ENCODE measurements around the gene KLK1. TPM values are rescaled to one million over a fixed set of nuclear protein-coding genes. Genes with fewer than 3 reads are reported as not detected.

Gene KLK1
- total RNA-seq, 2 experiments from 2014 or later = 0.29 TPM; not detected in 1

DNA sequence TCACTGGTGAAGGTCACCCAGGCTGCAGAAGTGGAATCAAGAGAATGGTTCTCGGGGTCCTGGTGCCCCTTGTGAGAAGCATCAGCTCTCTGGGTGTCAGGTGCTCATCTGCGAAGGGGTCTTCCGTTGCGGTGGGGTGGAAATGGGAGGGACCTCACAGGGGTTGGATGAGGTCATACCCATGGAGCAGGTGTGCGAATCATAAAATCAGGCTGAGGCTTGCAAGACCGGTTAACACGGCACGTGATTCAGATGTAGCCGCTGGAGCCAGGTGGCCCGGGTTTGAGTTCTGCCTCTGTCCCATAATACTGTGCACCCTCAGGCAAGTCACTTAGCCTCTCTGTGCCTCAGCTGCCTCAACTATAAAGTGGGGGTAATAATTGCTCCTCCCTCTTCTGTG lies 13.7 kb upstream of the KLK1 start:
- CTCF ChIA-PET = interaction anchor here (1.2 kb wide), 1 partner anchor 32 kb away, joined by 3 read pairs; no protein-coding TSS in a partner anchor
- POLR2A ChIA-PET = no interaction called here

DNA sequence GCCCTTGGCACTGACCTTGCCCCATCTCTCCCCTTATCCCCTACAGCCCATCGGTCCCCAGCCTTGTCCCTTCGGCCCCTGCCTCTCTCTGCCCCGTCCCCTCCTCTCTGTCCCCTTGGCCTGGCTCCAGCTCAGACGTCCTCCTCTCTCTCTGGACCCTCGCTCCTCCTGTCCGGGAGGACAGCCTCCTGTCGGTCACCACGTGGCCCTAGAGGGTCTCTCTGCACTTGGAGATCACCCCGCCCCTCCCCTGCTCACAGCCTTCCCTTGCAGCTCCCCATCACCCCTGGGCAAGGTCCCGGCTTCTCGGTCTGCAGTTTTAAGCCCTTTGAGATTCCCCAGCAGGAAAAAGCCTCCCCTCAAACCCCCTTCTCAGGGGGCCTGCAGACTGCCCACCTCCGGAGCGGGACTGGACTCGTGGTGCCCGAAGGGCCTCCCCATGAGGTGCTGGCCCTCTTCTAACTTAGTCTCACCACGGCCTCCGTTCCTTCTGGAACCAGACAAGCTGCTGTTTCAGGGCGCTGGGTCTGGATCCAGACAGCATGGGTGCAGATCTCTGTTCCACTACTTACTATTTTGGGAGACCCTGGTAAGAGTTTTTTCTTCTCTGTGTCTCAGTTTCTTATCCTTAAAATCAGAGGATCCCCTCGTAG lies 13.1 kb upstream of the KLK1 start:
- CTCF ChIA-PET = interaction anchor here (1.2 kb wide), 1 partner anchor 32 kb away, joined by 3 read pairs; no protein-coding TSS in a partner anchor
- POLR2A ChIA-PET = no interaction called here

DNA sequence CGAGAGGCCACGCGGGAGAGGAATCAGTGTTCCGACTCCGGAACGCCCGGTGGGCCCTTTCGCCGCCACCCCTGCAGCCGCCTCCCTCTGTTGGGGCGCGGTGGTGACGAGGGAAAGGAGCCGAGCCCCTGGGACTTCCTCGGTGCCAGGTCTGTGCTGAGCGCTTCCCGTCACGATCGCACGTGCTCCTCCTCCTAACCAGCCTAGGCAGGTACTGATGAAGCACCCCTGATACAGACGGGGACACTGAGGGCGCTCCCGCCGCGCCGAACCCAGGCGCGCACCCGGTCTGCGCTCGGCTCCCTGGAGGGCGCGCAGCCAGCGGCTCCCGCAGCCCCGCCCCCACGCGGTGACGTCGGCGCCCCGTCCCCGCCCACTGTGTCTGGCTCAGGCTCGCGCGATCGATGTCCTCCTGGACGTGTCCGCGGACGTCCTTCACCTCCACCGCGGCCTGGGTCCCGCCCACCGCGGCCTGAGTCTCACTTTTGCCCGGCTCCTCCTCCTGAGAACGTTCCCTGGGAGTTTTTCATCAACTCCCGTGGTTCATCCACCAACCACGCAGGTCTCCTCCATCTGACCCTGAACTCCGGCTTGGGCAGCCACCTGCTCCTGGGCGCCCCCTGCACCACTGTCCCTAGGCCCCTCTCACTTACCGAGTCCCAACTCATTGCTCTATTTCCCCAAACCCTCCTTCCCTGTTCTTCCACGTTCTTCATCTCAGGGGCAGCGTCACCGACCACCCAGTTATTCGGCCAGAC lies 12.4 kb upstream of the KLK1 start:
- ChIA-PET POLR2A (no interaction called here), CTCF (no interaction called here)

DNA sequence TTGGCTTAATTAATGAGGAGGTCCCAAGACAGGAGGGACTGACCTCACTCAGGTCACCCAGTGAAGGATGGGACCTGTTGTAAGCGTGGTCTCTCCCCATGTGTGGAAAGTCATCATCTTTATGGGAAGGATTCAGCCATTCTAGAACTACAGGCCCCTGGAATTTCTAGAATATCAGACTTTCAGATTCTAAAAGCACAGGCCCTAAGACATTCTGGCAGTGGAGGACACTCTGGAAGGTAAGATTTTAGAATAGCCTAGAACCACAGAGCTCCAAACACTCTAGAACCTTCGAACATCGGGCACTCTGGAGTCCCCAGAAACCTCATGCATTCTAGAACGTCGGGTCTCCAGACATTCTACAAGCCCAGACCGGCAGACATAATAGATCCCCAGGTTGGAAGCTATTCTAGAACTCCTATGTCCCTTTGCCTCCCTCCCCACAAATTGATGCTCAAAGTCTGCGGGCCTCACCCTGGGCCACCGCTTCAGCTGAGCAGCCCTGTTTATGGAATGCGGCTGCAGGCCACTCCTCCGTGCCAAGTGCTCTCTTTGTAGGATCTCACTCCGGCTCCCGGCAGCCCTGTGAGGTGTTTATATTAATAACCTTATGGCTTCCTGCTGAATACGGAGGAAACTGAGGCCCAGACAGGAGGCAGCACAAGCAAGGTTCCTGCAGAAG lies 11.7 kb upstream of the KLK1 start:
- CTCF ChIA-PET = no interaction called here
- POLR2A ChIA-PET = no interaction called here

DNA sequence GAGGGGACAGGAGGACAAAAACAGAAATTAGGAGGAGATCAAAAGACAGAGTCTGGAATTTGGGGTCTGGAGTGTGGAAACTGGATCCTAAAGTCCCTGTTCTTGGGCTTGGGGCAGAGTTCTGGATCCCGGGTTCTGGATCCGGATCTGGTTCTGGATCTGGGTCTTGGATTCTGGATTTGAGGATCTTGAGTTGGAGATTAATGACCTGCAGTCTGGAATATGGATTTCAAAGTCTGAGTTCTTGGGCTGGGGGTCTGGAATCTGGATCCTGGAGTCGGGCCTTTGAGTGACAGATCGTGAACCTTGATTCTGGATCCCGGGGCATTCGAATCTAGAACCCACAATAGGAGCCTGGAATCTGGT lies 10.2 kb upstream of the KLK1 start:
- ChIA-PET CTCF (no interaction called here), POLR2A (no interaction called here)

DNA sequence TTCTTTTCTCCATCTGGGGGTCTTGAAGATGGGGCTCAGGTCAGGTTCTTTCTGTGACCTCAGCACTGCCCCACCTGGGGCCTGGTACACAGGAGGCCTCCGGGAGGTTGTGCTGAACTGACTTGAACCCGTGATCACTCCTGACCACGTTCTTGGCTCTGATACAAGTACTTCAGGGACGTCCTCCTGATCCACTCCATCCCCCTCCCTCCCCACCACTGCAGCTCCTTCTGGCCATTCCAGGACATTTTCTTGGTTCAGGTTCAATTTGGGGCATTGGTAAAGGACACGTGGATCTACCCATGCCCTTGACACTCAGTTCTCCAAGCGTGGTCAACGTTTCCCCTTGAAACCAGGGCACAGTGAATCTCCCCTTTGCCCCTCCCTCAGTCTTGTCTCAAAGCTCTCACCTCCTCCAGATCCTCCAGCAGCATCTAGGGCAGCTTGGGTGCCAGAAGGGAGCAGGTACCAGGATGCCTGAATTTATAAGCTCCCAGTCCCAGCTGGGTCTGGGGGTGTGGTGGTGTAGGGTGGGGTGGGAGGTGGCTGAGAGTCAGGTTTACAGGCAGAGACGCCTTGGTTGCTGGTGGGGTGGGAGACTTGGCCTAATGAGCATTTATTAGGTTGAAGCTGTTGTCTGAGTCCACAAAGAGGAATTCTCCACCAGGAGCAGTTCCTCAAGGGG lies 9.7 kb upstream of the KLK1 start, which contains the start of gene KLK15:
TSS of gene KLK15 (minus strand) at position 458 of the 685 bp plus-strand sequence. CDS start 2,082 bp downstream, outside the sequence.
- CTCF ChIA-PET = no interaction called here
- POLR2A ChIA-PET = no interaction called here

DNA sequence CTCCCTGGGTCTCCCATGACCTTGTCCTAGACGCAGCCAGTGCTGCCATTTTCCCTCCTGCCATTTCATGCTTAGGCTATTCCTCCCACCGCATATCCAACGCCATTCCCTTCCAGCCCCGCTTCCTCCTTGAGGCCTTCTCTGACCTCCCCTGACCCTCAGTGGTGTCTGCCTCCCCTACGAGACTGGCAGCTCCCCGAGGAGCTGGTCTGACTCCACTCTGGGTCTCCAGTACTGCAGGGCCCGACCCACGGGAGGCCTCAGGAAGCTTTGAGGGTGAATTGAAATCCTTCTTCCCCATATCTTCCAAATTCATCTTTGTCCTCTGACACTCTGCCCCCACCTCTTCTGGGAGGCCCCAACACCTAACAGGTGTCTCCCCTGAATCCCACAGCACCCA lies 9.1 kb upstream of the KLK1 start:
- POLR2A ChIA-PET = no interaction called here
- CTCF ChIA-PET = no interaction called here

DNA sequence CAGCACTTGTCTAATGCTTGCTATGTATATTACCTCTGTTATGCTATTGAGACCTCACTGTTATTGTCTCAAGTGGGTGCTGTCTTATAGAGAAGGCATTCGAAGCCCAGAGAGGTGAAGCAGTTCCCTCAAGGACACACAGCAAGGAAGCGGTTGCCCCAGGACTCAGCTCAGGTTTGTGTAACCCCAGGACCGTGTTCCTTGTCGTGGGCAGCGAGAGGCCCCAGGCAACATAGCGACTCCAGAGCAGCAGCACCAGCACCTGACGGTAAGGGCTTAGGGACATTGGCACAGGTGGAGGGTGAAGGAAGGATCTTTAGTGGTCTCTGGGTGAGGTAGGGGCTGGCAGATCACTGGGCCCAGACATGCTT lies 7.4 kb upstream of the KLK1 start:
- ChIA-PET CTCF (no interaction called here), POLR2A (no interaction called here)

DNA sequence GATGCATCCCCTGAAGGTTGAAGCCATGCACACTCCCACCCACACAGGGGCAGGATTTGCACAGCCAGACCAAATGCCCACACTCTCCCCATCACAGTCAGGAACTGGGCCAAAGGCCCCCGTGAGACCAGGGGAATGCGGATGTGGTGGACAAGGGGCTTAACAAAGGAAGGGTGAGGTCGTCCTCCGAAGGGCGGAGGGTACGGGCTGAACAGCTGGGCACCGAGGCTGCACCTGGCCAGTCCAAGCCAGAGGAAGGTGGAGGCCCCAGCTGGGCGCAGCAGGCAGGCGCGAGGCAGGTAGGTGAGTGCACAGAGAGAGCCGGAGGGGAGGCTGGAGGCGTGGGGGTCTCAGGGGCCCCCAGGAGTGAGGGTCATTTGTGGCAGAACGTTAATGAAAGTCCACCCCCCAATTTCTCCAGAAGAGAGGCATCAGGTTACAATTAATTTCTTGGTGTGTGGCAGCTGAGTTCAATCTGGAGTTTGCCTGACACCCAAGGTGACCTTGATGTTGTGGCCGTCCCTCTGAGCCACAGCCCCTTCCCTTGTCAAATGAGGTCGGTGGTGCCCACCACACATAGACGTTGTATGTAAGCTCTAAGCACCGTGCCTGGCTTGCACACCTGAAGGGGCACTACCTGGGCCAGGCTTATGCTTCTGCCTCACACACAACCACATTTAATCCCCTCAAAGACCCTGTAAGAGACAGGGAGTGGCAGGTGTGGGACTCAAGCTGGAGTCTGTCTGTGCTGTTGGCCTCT lies 6.9 kb upstream of the KLK1 start:
- ChIA-PET POLR2A (no interaction called here), CTCF (no interaction called here)

DNA sequence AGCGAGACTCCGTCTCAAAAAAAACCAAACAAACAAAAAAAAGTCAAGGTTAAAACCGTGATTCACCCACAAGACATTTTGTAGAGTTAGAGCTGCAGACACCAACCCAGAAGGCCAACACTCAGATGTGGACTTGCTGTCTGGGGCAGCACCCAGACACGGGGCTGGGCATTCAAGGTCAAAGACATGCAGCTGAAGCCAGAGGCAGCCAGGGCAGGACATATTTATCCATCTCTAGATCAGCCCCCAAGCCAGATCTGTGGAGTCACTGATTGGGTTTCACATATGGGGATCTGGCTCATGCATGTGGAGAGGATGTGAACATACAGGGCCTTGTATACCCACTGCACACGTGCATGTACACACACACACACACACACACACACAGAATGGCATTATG lies 6.2 kb upstream of the KLK1 start:
- POLR2A ChIA-PET = no interaction called here
- CTCF ChIA-PET = no interaction called here

DNA sequence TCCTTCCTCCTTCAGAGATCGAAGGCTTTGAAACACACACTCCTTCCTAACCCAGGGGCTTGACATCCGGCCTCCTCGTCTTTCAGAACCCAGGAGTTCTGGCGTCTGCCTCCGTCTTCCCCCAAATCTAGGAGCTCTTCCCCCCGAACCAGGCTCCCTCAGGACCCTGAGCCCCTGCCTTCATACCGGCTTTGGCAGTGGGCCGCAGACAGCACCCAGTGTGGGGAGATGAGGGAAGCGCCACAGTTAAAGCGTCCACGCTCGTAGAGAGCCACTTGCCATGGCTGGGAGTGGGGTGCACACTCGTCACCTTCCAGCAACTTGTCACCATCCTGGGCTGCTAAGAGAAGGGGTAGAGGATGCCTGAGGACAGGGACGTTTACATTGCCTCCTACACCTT lies 3.9 kb upstream of the KLK1 start:
- POLR2A ChIA-PET = no interaction called here
- CTCF ChIA-PET = no interaction called here

DNA sequence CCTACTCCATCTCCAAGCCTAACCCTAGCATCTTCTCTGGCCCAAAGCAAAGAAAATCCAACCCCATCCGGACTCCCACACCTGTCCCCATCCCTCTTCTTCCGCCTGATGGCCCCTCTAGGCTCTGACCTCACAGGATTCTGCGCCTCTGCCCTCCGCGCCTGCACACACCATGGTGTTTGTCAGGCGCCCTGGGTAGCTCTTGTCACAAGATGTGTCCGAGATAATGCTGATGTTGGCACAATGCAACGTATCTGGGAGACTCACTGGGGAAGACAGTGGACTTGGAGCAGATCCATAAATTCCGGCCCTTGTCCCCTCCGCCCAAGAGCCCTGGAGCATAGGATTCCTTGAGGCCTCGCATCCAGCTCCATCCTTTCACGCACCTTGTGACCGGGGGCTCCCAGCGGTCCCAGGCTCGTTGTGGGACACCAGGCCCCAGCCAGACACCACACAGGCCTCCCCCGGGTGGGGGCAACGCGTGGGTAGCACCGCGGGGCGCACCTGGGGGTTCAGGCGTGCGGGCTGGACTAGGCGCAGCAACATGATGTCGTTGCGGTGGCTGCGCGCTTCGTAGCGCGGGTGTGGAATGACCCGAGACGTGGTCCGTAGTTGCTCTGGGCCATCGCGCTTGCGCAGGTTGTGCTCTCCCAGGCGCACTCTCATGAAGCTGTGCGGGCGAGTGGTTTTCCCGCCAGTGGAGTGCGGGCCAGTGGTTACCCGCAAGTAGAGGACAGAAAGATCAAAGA lies 3.1 kb upstream of the KLK1 start:
- ChIA-PET POLR2A (no interaction called here), CTCF (no interaction called here)

DNA sequence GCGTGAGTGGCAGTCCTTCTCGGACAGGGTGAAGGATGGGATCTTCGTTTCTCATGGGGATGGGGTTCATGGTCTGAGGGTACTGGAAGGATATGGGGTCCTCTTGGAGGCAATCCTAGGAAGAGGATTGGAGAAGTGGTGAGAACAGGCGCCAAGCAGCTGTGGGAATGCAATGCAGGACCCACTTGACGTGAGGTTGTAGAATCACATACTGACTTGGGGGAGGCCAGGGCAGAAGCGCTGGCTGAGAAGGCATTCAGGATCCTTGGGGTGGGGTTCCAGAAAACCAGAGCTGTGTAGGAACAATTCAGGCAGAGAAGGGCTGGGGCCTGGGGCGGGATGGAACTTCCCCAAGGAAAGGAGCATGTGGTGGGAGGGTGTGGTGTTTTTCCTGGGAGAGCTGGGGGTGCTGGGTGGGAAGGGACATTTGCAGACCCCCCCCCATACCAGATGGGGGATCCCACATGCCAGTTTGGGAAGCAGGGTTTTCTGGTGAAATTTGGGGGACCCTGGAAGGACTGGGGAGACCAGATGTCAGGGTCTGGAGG lies 852 bp downstream of the KLK1 start:
- ChIA-PET CTCF (no interaction called here), POLR2A (no interaction called here)

DNA sequence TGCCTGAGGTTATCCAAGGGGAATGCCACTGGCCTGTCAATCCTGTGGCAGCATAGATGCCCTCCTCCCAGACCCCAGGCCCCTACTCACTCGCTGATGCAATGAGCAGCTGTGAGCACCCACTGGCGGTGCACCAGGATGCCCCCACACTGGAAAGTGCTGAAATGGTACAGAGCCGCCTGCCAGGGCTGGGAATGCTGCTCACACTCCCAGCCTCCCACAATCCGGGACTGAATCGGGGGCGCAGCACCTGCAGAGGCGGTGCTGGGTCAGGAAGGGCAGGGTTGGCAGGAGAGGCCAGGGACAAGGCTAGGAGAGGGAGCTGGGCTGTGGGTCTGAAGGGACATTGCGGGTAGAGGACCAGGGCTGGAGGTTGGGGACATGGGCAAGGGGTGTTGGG lies 2.0 kb downstream of the KLK1 start:
- CTCF ChIA-PET = interaction anchor here (0.7 kb wide), 1 partner anchor 482 kb away, joined by 3 read pairs; no protein-coding TSS in a partner anchor

DNA sequence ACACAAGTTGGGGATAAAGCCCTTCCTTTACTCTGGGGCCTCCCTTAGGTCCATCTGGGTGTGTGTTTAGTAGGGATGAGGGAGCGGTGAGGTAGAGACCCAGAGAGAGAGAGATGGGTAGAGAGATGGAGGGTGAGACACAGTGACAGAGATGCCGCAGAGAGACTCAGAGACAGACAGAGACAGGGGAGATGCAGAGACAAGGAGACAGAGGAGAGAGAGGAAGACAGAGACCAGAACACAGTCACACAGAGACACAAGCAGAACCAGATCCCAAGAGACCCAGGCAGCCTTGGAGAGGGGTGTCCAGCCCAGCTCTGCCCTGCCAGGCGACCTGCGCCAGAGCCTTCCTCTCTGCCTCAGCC lies 2.4 kb downstream of the KLK1 start:
- POLR2A ChIA-PET = no interaction called here
- CTCF ChIA-PET = interaction anchor here (0.7 kb wide), 1 partner anchor 483 kb away, joined by 3 read pairs; no protein-coding TSS in a partner anchor

More for the DNA sequence above, 2.0 kb downstream of the KLK1 start:
- POLR2A ChIA-PET = no interaction called here

DNA sequence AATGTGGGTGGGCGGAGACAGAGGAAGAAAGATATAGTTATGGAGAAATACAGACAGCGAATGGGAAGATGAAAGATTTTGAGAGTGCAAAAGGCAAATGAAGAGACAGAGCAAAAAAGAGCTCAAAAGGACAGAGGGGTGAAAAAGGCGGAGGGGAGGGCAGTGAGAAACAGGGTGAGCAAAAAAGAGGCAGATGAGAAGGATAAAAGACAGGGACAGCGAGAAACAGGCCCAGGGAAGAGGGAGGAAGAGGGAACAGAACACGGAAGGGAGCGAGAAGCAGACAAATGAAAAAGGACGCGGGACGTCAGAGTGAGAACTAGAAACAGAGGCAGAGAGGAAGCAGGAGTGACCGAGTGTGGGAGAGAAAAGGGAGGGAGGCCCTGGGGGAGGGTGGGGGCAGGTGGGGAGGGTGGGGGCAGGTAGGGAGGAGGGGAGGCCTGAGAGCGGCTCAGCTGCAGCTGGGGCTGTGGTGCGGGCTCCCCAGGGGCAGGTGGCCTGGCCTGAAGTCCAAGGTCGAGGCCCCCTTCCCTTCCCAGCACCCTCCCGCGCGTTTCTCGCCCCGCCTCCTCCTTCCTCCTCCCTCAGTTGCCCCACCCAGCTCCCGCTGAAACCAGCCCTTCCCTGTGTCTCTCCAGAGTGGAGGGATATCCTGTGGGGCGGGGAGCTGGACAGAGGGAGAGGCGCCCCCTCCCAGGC lies 2.9 kb downstream of the KLK1 start:
- CTCF ChIA-PET = no interaction called here

DNA sequence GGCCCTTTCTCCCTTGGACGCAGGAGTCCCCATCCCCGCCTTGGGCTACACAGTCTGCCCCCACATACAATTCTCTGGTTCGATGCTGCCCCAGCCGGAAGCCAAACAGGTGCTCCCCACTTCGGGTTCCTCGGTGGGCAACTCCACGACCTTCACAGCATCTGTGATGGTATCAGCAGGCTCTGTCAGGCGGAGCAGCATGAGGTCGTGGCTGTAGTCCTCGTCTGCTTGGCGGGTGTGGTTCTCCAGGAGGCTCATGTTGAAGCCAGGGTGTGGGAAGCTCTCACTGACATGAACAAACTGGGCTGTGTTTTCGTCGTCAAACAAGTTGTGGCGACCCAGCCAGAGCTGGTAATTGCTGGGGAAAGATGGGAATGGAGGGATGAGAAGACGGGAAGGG lies 3.5 kb downstream of the KLK1 start:
- ChIA-PET POLR2A (interaction anchor here (0.6 kb wide), 2 partner anchors 151 to 608 kb away, joined by 3 read pairs; no protein-coding TSS in a partner anchor), CTCF (no interaction called here)

More for the DNA sequence above, 2.9 kb downstream of the KLK1 start:
- POLR2A ChIA-PET = interaction anchor here (0.6 kb wide), 2 partner anchors 150 to 608 kb away, joined by 3 read pairs; no protein-coding TSS in a partner anchor

DNA sequence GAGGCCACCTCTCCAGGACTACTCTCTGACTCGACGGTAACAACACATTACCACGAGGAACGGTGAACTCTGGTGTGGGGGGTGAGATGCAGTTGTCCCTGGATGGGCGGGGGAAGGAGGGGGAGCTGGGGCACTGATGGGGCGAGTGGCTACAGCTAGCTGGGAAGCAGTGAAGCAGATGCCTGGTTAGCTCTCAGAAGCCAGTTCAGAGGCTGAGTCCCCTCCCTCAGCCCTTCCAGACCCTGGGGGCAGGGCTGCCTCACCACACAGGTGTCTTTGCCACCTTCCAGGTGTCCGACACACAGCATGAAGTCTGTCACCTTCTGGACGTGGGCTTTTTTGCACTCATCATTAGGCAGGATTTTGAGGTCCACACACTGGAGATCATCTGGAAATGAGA lies 4.0 kb downstream of the KLK1 start:
- ChIA-PET POLR2A (interaction anchor here (0.6 kb wide), 1 partner anchor 151 kb away, joined by 3 read pairs; no protein-coding TSS in a partner anchor), CTCF (no interaction called here)

All from activated CD8-positive, alpha-beta memory T cell treated with anti-CD3 and anti-CD28 coated beads for 36 hours (primary cell).